Endothelial cell of umbilical vein (primary cell): ENCODE data around the gene SUGP2. TPM values are rescaled to one million over a fixed set of nuclear protein-coding genes. Genes with fewer than 3 reads are reported as not detected.

Experiments used
- BruUV-seq: library from RNA; stranded (reverse); fragments of 400-500 nt; replicated peaks from 2 replicates; lab custom pipeline; 2021; lab: Mats Ljungman, UMichigan
- CTCF ChIA-PET: fragments of 300-600, 350-600 bp; sonication (Branson Sonifier 250); formaldehyde crosslinking; loops from one replicate; lab custom pipeline; 2021; ENCODE audit warnings: antibody characterized with exemption, inconsistent platforms; lab: Charles Lee
- POLR2A ChIA-PET: fragments of 300-600, 350-600 bp; sonication (Branson Sonifier 250); formaldehyde crosslinking; loops from one replicate; lab custom pipeline; 2021; ENCODE audit warnings: antibody characterized with exemption, inconsistent platforms; lab: Charles Lee
- DNase-seq: peaks from one replicate; pipeline ENCODE4 v3.0.0-alpha.2; 2011; ENCODE audit warnings: low read depth, low spot score
- FAIRE-seq: peaks from 2 replicates; lab custom pipeline; 2011; peaks lifted over from hg19 to GRCh38; lab: Jason Lieb, UNC
- H2AFZ ChIP-seq: 2 replicates; pipeline ENCODE4 v1.6.0; 2012; ENCODE audit warnings: low read depth, low read length, control low read depth, inconsistent platforms
- H3K27ac ChIP-seq: 2 replicates; pipeline ENCODE4 v1.5.1; 2011; ENCODE audit warnings: low read depth, mild to moderate bottlenecking, control low read depth, low read length, moderate library complexity; ENCODE audit not compliant: insufficient read depth
- H3K27me3 ChIP-seq, 2 experiments: 2 replicates each; pipeline versions ENCODE4 v1.6.0 to v1.6.1; 2011; ENCODE audit warnings: low read length in 2 of 2, mixed read lengths in 1 of 2; ENCODE audit not compliant: control insufficient read depth in 2 of 2, insufficient read depth in 2 of 2
- H3K36me3 ChIP-seq, 2 experiments: 2 replicates in 1 of 2; 3 replicates in 1 of 2; pipeline ENCODE4 v1.5.1; 2011; ENCODE audit warnings: low read length in 2 of 2, mild to moderate bottlenecking in 1 of 2, moderate library complexity in 1 of 2; ENCODE audit not compliant: control insufficient read depth in 2 of 2, insufficient read depth in 2 of 2; ENCODE audit errors: extremely low read depth in 1 of 2
- H3K4me1 ChIP-seq: 3 replicates; pipeline ENCODE4 v1.5.1; 2011; ENCODE audit warnings: mild to moderate bottlenecking, low read length; ENCODE audit not compliant: control insufficient read depth, insufficient read depth; ENCODE audit errors: extremely low read depth
- H3K4me2 ChIP-seq: 2 replicates; pipeline ENCODE4 v1.6.1; 2011; ENCODE audit warnings: low read length, control low read depth, mixed read lengths; ENCODE audit not compliant: insufficient read depth
- H3K4me3 ChIP-seq, 3 experiments: fragments of 200-600 bp in 1 of 3; sonication (generic), shearing (Covaris generic) in 1 of 3; replicated peaks in 1 of 3; 2 replicates each; pipeline ENCODE4 v1.5.1; 2011 to 2016; ENCODE audit warnings: control low read depth in 3 of 3, low read length in 3 of 3, mild to moderate bottlenecking in 2 of 3, inconsistent platforms in 1 of 3, low read depth in 1 of 3, moderate library complexity in 1 of 3; ENCODE audit not compliant: insufficient read depth in 1 of 3
- H3K79me2 ChIP-seq: 2 replicates; pipeline ENCODE4 v1.6.0; 2012; ENCODE audit warnings: low read length, inconsistent platforms; ENCODE audit not compliant: control insufficient read depth, insufficient read depth
- H3K9ac ChIP-seq: replicated peaks from 2 replicates; pipeline ENCODE3; 2011; ENCODE audit warnings: low read length, control low read depth; ENCODE audit not compliant: insufficient read depth; ENCODE audit errors: extremely low read depth
- H3K9me1 ChIP-seq: replicated peaks from 3 replicates; pipeline ENCODE4 v1.6.0; 2011; ENCODE audit warnings: mild to moderate bottlenecking, low read length; ENCODE audit not compliant: control insufficient read depth, insufficient read depth; ENCODE audit errors: extremely low read depth
- H3K9me3 ChIP-seq: replicated peaks from 2 replicates; pipeline ENCODE4 v1.5.1; 2012; ENCODE audit warnings: low read length, inconsistent platforms; ENCODE audit not compliant: control insufficient read depth, insufficient read depth
- H4K20me1 ChIP-seq: replicated peaks from 2 replicates; pipeline ENCODE3; 2011; ENCODE audit warnings: mild to moderate bottlenecking, low read length; ENCODE audit not compliant: control insufficient read depth, insufficient read depth; ENCODE audit errors: extremely low read depth
- CTCF ChIP-seq, 2 donors: IDR thresholded peaks; 1 replicate in 1 of 2; 2 replicates in 1 of 2; pipeline ENCODE4 v1.5.1; 2011; ENCODE audit warnings: low read length in 2 of 2, mild to moderate bottlenecking in 2 of 2, moderate library complexity in 2 of 2, control low read depth in 1 of 2, inconsistent platforms in 1 of 2, low read depth in 1 of 2; ENCODE audit not compliant: insufficient read depth in 1 of 2; ENCODE audit errors: extremely low read depth in 1 of 2
- EZH2 ChIP-seq: IDR thresholded peaks from 2 replicates; pipeline ENCODE4 v1.6.1; 2012; ENCODE audit warnings: borderline replicate concordance, low read depth, mild to moderate bottlenecking, moderate library complexity, low read length, inconsistent platforms; ENCODE audit not compliant: severe bottlenecking
- FOS ChIP-seq: IDR thresholded peaks from 2 replicates; pipeline ENCODE4 v1.6.1; 2011; ENCODE audit warnings: mild to moderate bottlenecking, low read length, moderate library complexity, borderline replicate concordance; ENCODE audit not compliant: insufficient read depth
- GATA2 ChIP-seq: IDR thresholded peaks from 2 replicates; pipeline ENCODE4 v1.7.0; 2011; ENCODE audit warnings: low read depth, mild to moderate bottlenecking, moderate library complexity, mixed read lengths, low read length; ENCODE audit not compliant: insufficient read length, insufficient read depth
- JUN ChIP-seq: IDR thresholded peaks from 2 replicates; pipeline ENCODE4 v1.6.1; 2011; ENCODE audit warnings: borderline replicate concordance, low read depth; ENCODE audit not compliant: insufficient read length, insufficient read depth
- MAX ChIP-seq: IDR thresholded peaks from 2 replicates; pipeline ENCODE4 v1.6.1; 2011; ENCODE audit not compliant: insufficient read depth, insufficient read length
- MYC ChIP-seq: IDR thresholded peaks from one replicate; pipeline ENCODE4 v1.6.1; 2011; ENCODE audit warnings: mild to moderate bottlenecking, low read depth, low read length
- POLR2A ChIP-seq: IDR thresholded peaks from 2 replicates; pipeline ENCODE4 v1.6.1; 2012; ENCODE audit warnings: low read depth, mild to moderate bottlenecking, control low read depth, low read length
- POLR2AphosphoS5 ChIP-seq: IDR thresholded peaks from 2 replicates; pipeline ENCODE4 v1.6.1; 2012; ENCODE audit warnings: low read depth, mild to moderate bottlenecking, control low read depth, low read length, moderate library complexity; ENCODE audit not compliant: insufficient read depth
- dilution Hi-C: fragments of 300-500 bp; cut with MboI; formaldehyde crosslinking; loops from one replicate; pipeline ENCODE4 v1.15.0; 2019; ENCODE audit warnings: low sequenced_read_pairs; ENCODE audit not compliant: extremely low pct_ligation_motif_present
- intact Hi-C: fragments of 100-400 bp; cut with micrococcal nuclease; formaldehyde crosslinking; loops from one replicate; pipeline ENCODE4 v1.10.0; 2022
- polyA plus RNA-seq, 4 experiments: library from polyadenylated mRNA; depleted of rRNA in 3 of 4; stranded (reverse) in 3 of 4; unstranded in 1 of 4; fragments of >200 nt; gene quantifications; 2 replicates each; pipeline versions ENCODE4 v1.2.1 to v1.2.3, GENCODE V29; 2011 to 2012; ENCODE audit warnings: missing spikeins in 1 of 4
- total RNA-seq: library from RNA; stranded (reverse); gene quantifications from 2 replicates; pipeline ENCODE4 v1.2.3, GENCODE V29; 2021

The SUGP2 gene
- total and polyA plus RNA-seq, 2 donors (not counting 3 experiments of a cell fraction or from before 2014, with no cell fraction given) = 44.6 to 79.7 TPM

GRCh38 chr19:19068659-19069654, 35.6 kb upstream of the SUGP2 start:
- no peak for DNase-seq
- Histone ChIP-seq H3K27ac (no peak overlapping the region), H3K9me3 (no peaks in the 10 kb centered on the region), H2AFZ (no peak overlapping the region), H3K79me2 (no peaks in the 10 kb centered on the region), H3K27me3 (no peaks in the 10 kb centered on the region), H3K4me1 (peaks cover 11% of the 10 kb centered on the region), H3K4me2 (no peak overlapping the region), H3K36me3 (no peaks in the 10 kb centered on the region), H3K9ac (no peak overlapping the region), H3K4me3 (no peak overlapping the region), H4K20me1 (no peaks in the 10 kb centered on the region), H3K9me1 (no peaks in the 10 kb centered on the region)
- no peak for TF ChIP-seq FOS
- no peak for TF ChIP-seq MAX
- TF ChIP-seq GATA2 = no peak
- TF ChIP-seq POLR2A = no peak
- no peak for TF ChIP-seq POLR2AphosphoS5
- no peak for TF ChIP-seq CTCF (IDR thresholded peaks at IDR 0.05; ENCODE audit: extremely low read depth in 1 of 2, insufficient read depth in 1 of 2, low read depth in 1 of 2, low read length in 2 of 2)
- no peak for TF ChIP-seq JUN
- TF ChIP-seq MYC = no peak
- no peak for TF ChIP-seq EZH2
- FAIRE-seq = no peak
- ChIA-PET CTCF (interaction anchor here (0.9 to 1.5 kb wide), 2 partner anchors 46 to 54 kb away, joined by 3 read pairs; no protein-coding TSS in a partner anchor), POLR2A (no interaction called here)
- intact Hi-C loops = no loop called here
- dilution Hi-C loops = no loop called here
- BruUV-seq = no TSS peak
